Lower leg skin (tissue), 3 donors: ENCODE results near the gene COA8.

Experiments used
- CTCF ChIP-seq, 3 donors: fragments of 450-650 bp; IDR thresholded peaks; one replicate each; pipeline ENCODE4 v1.5.1; 2016; ENCODE audit warnings: antibody characterized with exemption in 3 of 3, mild to moderate bottlenecking in 3 of 3, moderate library complexity in 2 of 3
- POLR2A ChIP-seq, 2 donors: fragments of 450-650 bp; IDR thresholded peaks; one replicate each; pipeline ENCODE4 v1.6.1; 2016 to 2017; ENCODE audit warnings: antibody characterized with exemption in 2 of 2, mild to moderate bottlenecking in 1 of 2, moderate library complexity in 1 of 2

- TF ChIP-seq CTCF (IDR thresholded peaks at IDR 0.05) (no peak), POLR2A (IDR thresholded peaks at IDR 0.05) (no peak)
Measured at GRCh38 chr14:103529383-103530365, 33.1 kb upstream of the COA8 start.
